Lower lobe of right lung (tissue), 2 donors: Measurements from ENCODE around the gene MAPRE2. TPM values are rescaled to one million over a fixed set of nuclear protein-coding genes. Genes with fewer than 3 reads are reported as not detected.
A peak's percentile ranks its signal among the peaks of the same experiment; 100 is the strongest.

ENCODE experiments used
- ATAC-seq, 2 donors: fragments of 200-7000 bp; cut with Tn5 transposase; one replicate each; pipeline ENCODE4 v1.9.1; 2020 to 2022; ENCODE audit warnings: mild to moderate bottlenecking in 2 of 2, moderate library complexity in 2 of 2
- DNase-seq: peaks from one replicate; pipeline ENCODE4 v3.0.0-alpha.2; 2020
- H3K27ac ChIP-seq: fragments of 200-600 bp; one replicate; pipeline ENCODE4 v1.8.0; 2022
- H3K27me3 ChIP-seq: fragments of 200-600 bp; one replicate; pipeline ENCODE4 v1.8.0; 2022; ENCODE audit warnings: low read depth
- H3K36me3 ChIP-seq: fragments of 200-600 bp; one replicate; pipeline ENCODE4 v1.8.0; 2022; ENCODE audit warnings: mild to moderate bottlenecking
- H3K4me1 ChIP-seq: fragments of 200-600 bp; one replicate; pipeline ENCODE4 v1.8.0; 2022
- H3K4me3 ChIP-seq: fragments of 200-600 bp; one replicate; pipeline ENCODE4 v1.8.0; 2022; ENCODE audit warnings: mild to moderate bottlenecking
- H3K9me3 ChIP-seq: fragments of 200-600 bp; one replicate; pipeline ENCODE4 v1.8.0; 2022
- intact Hi-C: fragments of 100-400 bp; cut with DNase I; formaldehyde crosslinking; loops from one replicate; pipeline ENCODE4 v1.11.0; 2022
- total RNA-seq: library from RNA; stranded (reverse); fragmentation: NEBNext Ultra II Directional; extraction: Animal tissue kit (Norgen Biotek cat#: 25700); gene quantifications from one replicate; pipeline ENCODE4 v1.2.1, GENCODE V29; 2021
- TF ChIP-seq, protein P1 (sequence below): fragments of 200-600 bp; IDR thresholded peaks from one replicate; pipeline ENCODE4 v1.8.0; 2022; ENCODE audit warnings: antibody characterized with exemption, mild to moderate bottlenecking
- donor health status: DM: no; HTN: yes; CAD: no; lungs with severe emphysema.

Gene MAPRE2
- total RNA-seq, 1 donor from 2014 or later, result 33.8 TPM

GRCh38 chr18:35061336-35061735 is 20.1 kb downstream of the MAPRE2 start:
- TF ChIP-seq, protein P1, sequence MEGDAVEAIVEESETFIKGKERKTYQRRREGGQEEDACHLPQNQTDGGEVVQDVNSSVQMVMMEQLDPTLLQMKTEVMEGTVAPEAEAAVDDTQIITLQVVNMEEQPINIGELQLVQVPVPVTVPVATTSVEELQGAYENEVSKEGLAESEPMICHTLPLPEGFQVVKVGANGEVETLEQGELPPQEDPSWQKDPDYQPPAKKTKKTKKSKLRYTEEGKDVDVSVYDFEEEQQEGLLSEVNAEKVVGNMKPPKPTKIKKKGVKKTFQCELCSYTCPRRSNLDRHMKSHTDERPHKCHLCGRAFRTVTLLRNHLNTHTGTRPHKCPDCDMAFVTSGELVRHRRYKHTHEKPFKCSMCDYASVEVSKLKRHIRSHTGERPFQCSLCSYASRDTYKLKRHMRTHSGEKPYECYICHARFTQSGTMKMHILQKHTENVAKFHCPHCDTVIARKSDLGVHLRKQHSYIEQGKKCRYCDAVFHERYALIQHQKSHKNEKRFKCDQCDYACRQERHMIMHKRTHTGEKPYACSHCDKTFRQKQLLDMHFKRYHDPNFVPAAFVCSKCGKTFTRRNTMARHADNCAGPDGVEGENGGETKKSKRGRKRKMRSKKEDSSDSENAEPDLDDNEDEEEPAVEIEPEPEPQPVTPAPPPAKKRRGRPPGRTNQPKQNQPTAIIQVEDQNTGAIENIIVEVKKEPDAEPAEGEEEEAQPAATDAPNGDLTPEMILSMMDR, result no peak
- no peaks in the 10 kb centered on the region for H3K9me3 ChIP-seq
- no peak overlapping the region for H3K4me3 ChIP-seq
- DNase-seq (no peak), ATAC-seq (no peak)
- no peaks in the 10 kb centered on the region for H3K36me3 ChIP-seq
- intact Hi-C loops, result no loop called here
- H3K27ac ChIP-seq, result no peak overlapping the region
- peaks cover 14% of the 10 kb centered on the region for H3K4me1 ChIP-seq
- no peaks in the 10 kb centered on the region for H3K27me3 ChIP-seq

DNA sequence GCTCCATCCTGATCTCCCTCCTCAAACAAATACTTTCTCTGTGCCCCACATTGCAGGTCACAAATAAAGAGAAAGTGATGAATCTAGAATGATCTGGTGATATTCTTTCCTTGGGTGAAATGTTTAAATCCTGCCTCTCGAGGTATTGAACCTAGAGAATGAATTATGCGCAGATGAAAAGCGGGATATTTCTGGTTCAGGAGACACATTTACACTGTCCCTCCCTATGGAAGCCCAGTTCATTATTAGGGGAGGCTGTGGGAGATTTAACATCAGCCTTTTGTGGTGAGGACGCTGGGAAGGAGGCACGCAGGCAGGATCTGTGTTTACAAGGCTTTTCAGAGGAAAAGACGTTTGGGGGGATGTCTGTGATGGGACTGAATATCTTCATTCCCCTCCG is 20.6 kb downstream of the MAPRE2 start:
- peaks cover 14% of the 10 kb centered on the region for H3K4me1 ChIP-seq
- H3K27me3 ChIP-seq, result no peaks in the 10 kb centered on the region
- no peak for ATAC-seq
- no peak for DNase-seq
- no peak overlapping the region for H3K27ac ChIP-seq
- no peaks in the 10 kb centered on the region for H3K36me3 ChIP-seq
- TF ChIP-seq, protein P1, result no peak
- no peak overlapping the region for H3K4me3 ChIP-seq
- intact Hi-C loops, result no loop called here
- no peaks in the 10 kb centered on the region for H3K9me3 ChIP-seq

DNA sequence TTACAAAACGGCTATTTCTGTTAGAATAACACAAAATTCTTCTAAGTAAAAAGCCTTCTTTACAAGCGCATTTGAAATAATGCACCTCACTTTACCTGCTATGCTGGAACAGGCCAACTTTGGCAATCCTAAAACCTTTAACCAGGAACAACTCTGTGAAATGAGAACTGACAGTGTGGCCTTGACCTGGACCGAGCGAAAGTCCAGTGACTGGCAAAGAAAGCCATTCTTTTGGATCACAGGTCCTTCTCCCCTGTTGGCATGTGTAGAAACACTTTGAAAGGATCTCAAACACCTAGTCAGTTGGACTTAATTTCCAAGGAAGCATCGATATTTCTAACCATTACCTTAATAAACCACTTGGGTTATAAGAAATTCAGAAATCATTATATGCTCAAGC is 21.2 kb downstream of the MAPRE2 start:
- ATAC-seq (no peak), DNase-seq (no peak)
- no peak overlapping the region for H3K4me3 ChIP-seq
- intact Hi-C loops, result no loop called here
- TF ChIP-seq, protein P1, result no peak
- H3K9me3 ChIP-seq, result no peaks in the 10 kb centered on the region
- no peaks in the 10 kb centered on the region for H3K36me3 ChIP-seq
- H3K27me3 ChIP-seq, result no peaks in the 10 kb centered on the region
- peaks cover 14% of the 10 kb centered on the region for H3K4me1 ChIP-seq
- no peak overlapping the region for H3K27ac ChIP-seq

- no peak overlapping the region for H3K4me3 ChIP-seq
- TF ChIP-seq, protein P1, result no peak
- no peaks in the 10 kb centered on the region for H3K27me3 ChIP-seq
- no peak for DNase-seq
- no peaks in the 10 kb centered on the region for H3K36me3 ChIP-seq
- ATAC-seq, result peak; percentile 47 to 54
- H3K9me3 ChIP-seq, result no peaks in the 10 kb centered on the region
- intact Hi-C loops, result no loop called here
- H3K27ac ChIP-seq, result no peak overlapping the region
- H3K4me1 ChIP-seq, result peaks cover 14% of the 10 kb centered on the region
Measured at GRCh38 chr18:35063875-35064690, 22.9 kb downstream of the MAPRE2 start.

DNA sequence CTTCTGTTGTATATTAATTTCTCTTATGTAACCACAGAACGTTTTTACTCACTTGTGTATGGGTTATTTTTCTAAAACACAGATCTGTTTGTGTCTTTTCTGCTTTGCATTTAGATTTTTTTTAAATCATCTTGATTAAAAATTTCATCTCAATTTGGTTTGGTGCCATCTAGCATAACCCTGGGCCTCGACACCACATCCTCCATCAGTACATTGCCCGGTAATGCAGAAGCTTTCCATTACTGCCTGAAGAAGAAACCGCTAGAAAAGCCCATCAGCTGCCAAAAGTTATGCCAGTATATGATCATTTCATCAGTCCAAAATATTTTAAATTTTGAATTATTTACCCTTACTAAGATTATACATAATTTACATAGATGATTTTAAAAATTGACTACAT is 26.2 kb downstream of the MAPRE2 start:
- intact Hi-C loops, result no loop called here

More for the DNA sequence above, 26.2 kb downstream of the MAPRE2 start:
- H3K27ac ChIP-seq, result no peak overlapping the region
- peaks cover 20% of the 10 kb centered on the region for H3K4me1 ChIP-seq
- TF ChIP-seq, protein P1, result no peak
- H3K4me3 ChIP-seq, result no peak overlapping the region
- DNase-seq (no peak), ATAC-seq (no peak)
- no peaks in the 10 kb centered on the region for H3K9me3 ChIP-seq
- H3K27me3 ChIP-seq, result no peaks in the 10 kb centered on the region
- H3K36me3 ChIP-seq, result peaks cover 14% of the 10 kb centered on the region
